Daoy (cell line): ENCODE results near the gene ATP7B. TPM values are rescaled to one million over a fixed set of nuclear protein-coding genes. Genes with fewer than 3 reads are reported as not detected.

Experiments used
- DNase-seq: peaks from one replicate; pipeline ENCODE4 v3.0.0-alpha.2; 2015; ENCODE audit warnings: low read depth
- total RNA-seq: library from RNA; depleted of rRNA; stranded (reverse); fragments of >200 nt; shearing (Covaris generic); gene quantifications from 2 replicates; pipeline ENCODE4 v1.2.3, GENCODE V29; 2014

ATP7B gene
- total RNA-seq, 1 experiment from 2014 or later: 1.5 TPM

GRCh38 chr13:51950722-51951121, 60.5 kb downstream of the ATP7B start:
- DNase-seq: no peak

- DNase-seq: no peak
Measured at GRCh38 chr13:51946163-51946669, 65.0 kb downstream of the ATP7B start.

GRCh38 chr13:51945149-51945548, 66.1 kb downstream of the ATP7B start:
- DNase-seq: no peak

- no peak for DNase-seq
Measured at GRCh38 chr13:51944428-51944827, 66.8 kb downstream of the ATP7B start.

GRCh38 chr13:51943721-51944120, 67.5 kb downstream of the ATP7B start:
- DNase-seq: no peak

GRCh38 chr13:51942189-51942588, 69.1 kb downstream of the ATP7B start:
- no peak for DNase-seq

- no peak for DNase-seq
Measured at GRCh38 chr13:51938454-51938853, 72.8 kb downstream of the ATP7B start.

GRCh38 chr13:51937320-51938290, 73.6 kb downstream of the ATP7B start:
- DNase-seq: no peak

- peak; percentile 41 for DNase-seq
Measured at GRCh38 chr13:51935326-51936171, 75.7 kb downstream of the ATP7B start.

GRCh38 chr13:51934461-51935087, 76.7 kb downstream of the ATP7B start:
- DNase-seq: no peak

GRCh38 chr13:51933466-51934058, 77.7 kb downstream of the ATP7B start:
- DNase-seq: no peak

- no peak for DNase-seq
Measured at GRCh38 chr13:51932231-51932630, 79.0 kb downstream of the ATP7B start.

- no peak for DNase-seq
Measured at GRCh38 chr13:51931606-51932005, 79.6 kb downstream of the ATP7B start.

GRCh38 chr13:51929699-51930098, 81.6 kb downstream of the ATP7B start:
- DNase-seq: no peak

GRCh38 chr13:51928231-51928630, 83.0 kb downstream of the ATP7B start:
- DNase-seq: peak; percentile 17

- no peak for DNase-seq
Measured at GRCh38 chr13:51927129-51927528, 84.1 kb downstream of the ATP7B start.

- DNase-seq: no peak
Measured at GRCh38 chr13:51926528-51926885, 84.7 kb downstream of the ATP7B start.

GRCh38 chr13:51925865-51926527, 85.3 kb downstream of the ATP7B start:
- no peak for DNase-seq

- no peak for DNase-seq
Measured at GRCh38 chr13:51924756-51925544, 86.3 kb downstream of the ATP7B start.

- no peak for DNase-seq
Measured at GRCh38 chr13:51923983-51924539, 87.2 kb downstream of the ATP7B start.
